H9 (cell line): Measurements from ENCODE around the gene DEAF1. TPM values are rescaled to one million over a fixed set of nuclear protein-coding genes. Genes with fewer than 3 reads are reported as not detected.

ENCODE experiments used
- DNase-seq: peaks from one replicate; pipeline ENCODE4 v3.0.0-alpha.2; 2017
- H2AFZ ChIP-seq: one replicate; pipeline ENCODE4 v1.6.1; 2013; ENCODE audit warnings: mild to moderate bottlenecking, low read length, control low read depth, moderate library complexity
- H2AK5ac ChIP-seq: 2 replicates; pipeline ENCODE4 v1.6.1; 2013; ENCODE audit warnings: low read length, control low read depth, mixed read lengths; ENCODE audit not compliant: insufficient read length
- H2BK120ac ChIP-seq: one replicate; pipeline ENCODE4 v1.6.1; 2013; ENCODE audit warnings: low read depth, mild to moderate bottlenecking, low read length, control low read depth, inconsistent platforms; ENCODE audit not compliant: poor library complexity, severe bottlenecking
- H2BK12ac ChIP-seq: 2 replicates; pipeline ENCODE4 v1.6.1; 2013; ENCODE audit warnings: low read length, control low read depth, mixed read lengths, low read depth; ENCODE audit not compliant: insufficient read length
- H2BK15ac ChIP-seq: 2 replicates; pipeline ENCODE4 v1.6.1; 2013; ENCODE audit warnings: low read depth, low read length, control low read depth
- H2BK20ac ChIP-seq: one replicate; pipeline ENCODE4 v1.6.1; 2013; ENCODE audit warnings: low read depth, mild to moderate bottlenecking, low read length, control low read depth, inconsistent platforms; ENCODE audit not compliant: poor library complexity, severe bottlenecking
- H2BK5ac ChIP-seq: 2 replicates; pipeline ENCODE4 v1.6.1; 2013; ENCODE audit warnings: low read length, control low read depth, mixed read lengths; ENCODE audit not compliant: insufficient read length
- H3K14ac ChIP-seq: 2 replicates; pipeline ENCODE4 v1.6.1; 2013; ENCODE audit warnings: low read length, control low read depth; ENCODE audit not compliant: insufficient read depth
- H3K18ac ChIP-seq: 2 replicates; pipeline ENCODE4 v1.6.1; 2013; ENCODE audit warnings: low read depth, mild to moderate bottlenecking, mixed read lengths, low read length, control low read depth; ENCODE audit not compliant: insufficient read length
- H3K23ac ChIP-seq: 2 replicates; pipeline ENCODE4 v1.6.1; 2013; ENCODE audit warnings: low read length, control low read depth, mixed read lengths, low read depth; ENCODE audit not compliant: insufficient read length
- H3K23me2 ChIP-seq: 2 replicates; pipeline ENCODE4 v1.6.1; 2013; ENCODE audit warnings: low read depth, mild to moderate bottlenecking, mixed read lengths, low read length, control low read depth; ENCODE audit not compliant: insufficient read length, poor library complexity, severe bottlenecking
- H3K27ac ChIP-seq: 2 replicates; pipeline ENCODE4 v1.5.1; 2013; ENCODE audit warnings: low read length, control low read depth, mixed read lengths, low read depth; ENCODE audit not compliant: insufficient read length
- H3K27me3 ChIP-seq: 2 replicates; pipeline ENCODE4 v1.6.1; 2013; ENCODE audit warnings: low read length, control low read depth, inconsistent platforms; ENCODE audit not compliant: insufficient read depth
- H3K4ac ChIP-seq: 2 replicates; pipeline ENCODE4 v1.6.1; 2013; ENCODE audit warnings: low read depth, mild to moderate bottlenecking, control low read depth, inconsistent platforms, low read length, moderate library complexity
- H3K4me1 ChIP-seq: 2 replicates; pipeline ENCODE4 v1.6.1; 2013; ENCODE audit warnings: low read length, control low read depth, inconsistent platforms; ENCODE audit not compliant: insufficient read depth
- H3K4me2 ChIP-seq: 2 replicates; pipeline ENCODE4 v1.6.1; 2013; ENCODE audit warnings: low read length, control low read depth, mixed read lengths; ENCODE audit not compliant: insufficient read length, insufficient read depth
- H3K56ac ChIP-seq: 2 replicates; pipeline ENCODE4 v1.6.1; 2013; ENCODE audit warnings: low read depth, mild to moderate bottlenecking, mixed read lengths, low read length, control low read depth; ENCODE audit not compliant: insufficient read length
- H3K79me1 ChIP-seq: 2 replicates; pipeline ENCODE4 v1.6.1; 2013; ENCODE audit warnings: low read depth, mild to moderate bottlenecking, moderate library complexity, low read length, control low read depth, inconsistent platforms; ENCODE audit not compliant: insufficient read depth, poor library complexity, severe bottlenecking
- H3K79me2 ChIP-seq: 2 replicates; pipeline ENCODE4 v1.6.1; 2013; ENCODE audit warnings: low read length, control low read depth, inconsistent platforms; ENCODE audit not compliant: insufficient read depth
- H3K9ac ChIP-seq: 2 replicates; pipeline ENCODE4 v1.6.1; 2013; ENCODE audit warnings: low read length, control low read depth, mixed read lengths; ENCODE audit not compliant: insufficient read length; ENCODE audit errors: extremely low read depth
- H3K9me3 ChIP-seq: one replicate; pipeline ENCODE4 v1.6.1; 2013; ENCODE audit warnings: low read depth, low read length, inconsistent platforms; ENCODE audit not compliant: control insufficient read depth
- H3T11ph ChIP-seq: one replicate; pipeline ENCODE4 v1.6.1; 2013; ENCODE audit warnings: mild to moderate bottlenecking, low read length, control low read depth, inconsistent platforms
- H4K20me1 ChIP-seq: one replicate; pipeline ENCODE4 v1.6.1; 2013; ENCODE audit not compliant: control insufficient read depth, insufficient read length, insufficient read depth
- H4K5ac ChIP-seq: 2 replicates; pipeline ENCODE4 v1.6.1; 2013; ENCODE audit warnings: low read depth, mild to moderate bottlenecking, mixed read lengths, low read length, control low read depth; ENCODE audit not compliant: insufficient read length
- H4K8ac ChIP-seq: replicated peaks from 2 replicates; pipeline ENCODE4 v1.6.1; 2013; ENCODE audit warnings: low read length, control low read depth, mixed read lengths, low read depth; ENCODE audit not compliant: insufficient read length
- H4K91ac ChIP-seq: 2 replicates; pipeline ENCODE4 v1.6.1; 2013; ENCODE audit warnings: low read depth, mild to moderate bottlenecking, moderate library complexity, mixed read lengths, low read length, control low read depth; ENCODE audit not compliant: insufficient read length
- H3K27ac Mint-ChIP-seq, 3 experiments: 2 replicates in 2 of 3; 3 replicates in 1 of 3; pipeline ENCODE4 v1.8.0; 2020 to 2021; ENCODE audit warnings: mixed read lengths in 3 of 3, mild to moderate bottlenecking in 1 of 3, moderate library complexity in 1 of 3
- H3K27me3 Mint-ChIP-seq: 2 replicates; pipeline ENCODE4 v1.8.0; 2021; ENCODE audit warnings: low read depth, mild to moderate bottlenecking, moderate library complexity, mixed read lengths
- H3K36me3 Mint-ChIP-seq, 3 experiments: 2 replicates in 2 of 3; 3 replicates in 1 of 3; pipeline ENCODE4 v1.8.0; 2020 to 2021; ENCODE audit warnings: low read depth in 3 of 3, mixed read lengths in 3 of 3; ENCODE audit not compliant: insufficient read depth in 1 of 3
- H3K4me1 Mint-ChIP-seq, 2 experiments: 2 replicates each; pipeline ENCODE4 v1.8.0; 2020; ENCODE audit warnings: mixed read lengths in 2 of 2
- H3K4me3 Mint-ChIP-seq, 2 experiments: 2 replicates in 1 of 2; 3 replicates in 1 of 2; pipeline ENCODE4 v1.8.0; 2020 to 2021; ENCODE audit warnings: mild to moderate bottlenecking in 2 of 2, mixed read lengths in 2 of 2, moderate library complexity in 1 of 2
- H3K9me3 Mint-ChIP-seq, 2 experiments: 2 replicates in 1 of 2; 3 replicates in 1 of 2; pipeline ENCODE4 v1.8.0; 2020; ENCODE audit warnings: mild to moderate bottlenecking in 2 of 2, mixed read lengths in 2 of 2, moderate library complexity in 1 of 2
- CTCF ChIP-seq: fragments of 200-600 bp; sonication (generic); conservative IDR thresholded peaks from 3 replicates; pipeline ENCODE4 v1.8.0; 2021; ENCODE audit warnings: antibody characterized with exemption, mild to moderate bottlenecking
- WGBS: extraction: QIAGEN DNeasy Blood & Tissue Kit; methylation state at CpG from one replicate; pipeline ENCODE4 v1.1.7; 2013; ENCODE audit warnings: missing lambda C conversion rate, low lambda C conversion rate, mixed read lengths; ENCODE audit not compliant: insufficient read length; ENCODE audit errors: extremely low coverage; 5-methylcytosine and 5-hydroxymethylcytosine counted together
- total RNA-seq: library from RNA; stranded (reverse); gene quantifications from 2 replicates; pipeline ENCODE4 v1.2.1, GENCODE V29; 2021

DEAF1 gene
- total RNA-seq, 1 experiment from 2014 or later: 67.3 TPM

DNA sequence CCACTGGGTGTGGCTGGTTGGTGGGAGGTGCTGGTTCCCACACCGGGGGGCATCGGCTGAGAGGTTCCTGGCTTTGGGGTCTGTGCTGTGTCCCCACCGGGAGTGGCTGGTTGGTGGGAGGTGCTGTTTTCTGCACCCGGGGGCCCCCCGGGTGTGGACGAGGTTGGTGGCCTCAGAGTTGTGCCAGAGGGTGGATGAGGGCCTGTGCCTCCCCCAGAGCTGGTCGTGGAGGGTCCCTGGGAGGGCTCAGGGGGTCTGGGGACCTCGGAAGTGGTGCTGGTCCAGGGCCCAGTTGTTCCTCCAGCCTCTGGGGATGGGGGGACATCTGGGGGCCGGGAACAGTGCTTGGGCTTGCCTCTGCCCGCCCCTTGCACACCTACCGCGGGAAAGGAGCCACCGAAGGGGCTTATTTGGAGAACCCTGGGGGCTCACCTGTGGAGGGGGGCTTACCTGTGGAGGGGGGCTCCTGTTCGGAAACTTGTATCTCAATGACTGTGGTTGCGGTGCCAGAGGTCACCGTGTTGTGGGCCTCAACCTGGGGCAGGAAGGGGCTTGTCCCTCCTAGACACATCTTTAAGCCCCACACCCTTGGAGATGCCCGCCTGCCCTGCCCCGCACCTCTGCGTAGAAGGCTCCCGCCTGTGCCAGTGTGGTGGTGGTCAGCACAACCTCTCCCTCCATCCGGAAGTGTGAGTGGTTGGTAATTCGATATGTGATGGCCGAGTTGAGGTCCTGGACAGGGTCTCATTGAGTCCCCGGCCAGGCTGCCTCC is 76.0 kb downstream of the DEAF1 start:
- no peak overlapping the region for H3K4ac ChIP-seq
- H4K91ac ChIP-seq: no peak overlapping the region
- H3K56ac ChIP-seq: no peak overlapping the region
- no peaks in the 10 kb centered on the region for H3K79me2 ChIP-seq
- no peak overlapping the region for H2BK15ac ChIP-seq
- H3K9me3 ChIP-seq: no peaks in the 10 kb centered on the region
- no peak overlapping the region for H3K23ac ChIP-seq
- H3K18ac ChIP-seq: no peak overlapping the region
- Mint-ChIP-seq H3K27ac (no peak overlapping the region), H3K36me3 (peaks cover 0 to 5% (median 0%) of the 10 kb centered on the region in 3 experiments; a peak in 2 of 7 replicates), H3K27me3 (peaks cover 4% of the 10 kb centered on the region), H3K4me1 (peaks cover 3 to 4% of the 10 kb centered on the region in 2 experiments; a peak in 2 of 4 replicates), H3K9me3 (no peaks in the 10 kb centered on the region), H3K4me3 (no peak overlapping the region)
- no peak overlapping the region for H2AFZ ChIP-seq
- H3K14ac ChIP-seq: no peak overlapping the region
- H4K20me1 ChIP-seq: no peaks in the 10 kb centered on the region
- no peak overlapping the region for H2BK5ac ChIP-seq
- WGBS: no CpG with 5 or more reads among the region's 24 CpGs
- H3K79me1 ChIP-seq: no peaks in the 10 kb centered on the region
- H2BK120ac ChIP-seq: no peak overlapping the region
- no peak overlapping the region for H3K27ac ChIP-seq
- no peak for TF ChIP-seq CTCF
- no peak overlapping the region for H4K8ac ChIP-seq
- H2BK20ac ChIP-seq: no peak overlapping the region
- H2AK5ac ChIP-seq: no peak overlapping the region
- H3K4me1 ChIP-seq: no peaks in the 10 kb centered on the region
- no peak overlapping the region for H3K4me2 ChIP-seq
- H3K9ac ChIP-seq: no peak overlapping the region
- no peak overlapping the region for H3T11ph ChIP-seq
- H2BK12ac ChIP-seq: no peak overlapping the region
- no peak for DNase-seq
- peaks cover 4% of the 10 kb centered on the region for H3K23me2 ChIP-seq
- H3K27me3 ChIP-seq: no peaks in the 10 kb centered on the region
- no peak overlapping the region for H4K5ac ChIP-seq
